ENCODE measurements around the gene DUS1L. TPM values are rescaled to one million over a fixed set of nuclear protein-coding genes. Genes with fewer than 3 reads are reported as not detected.

Gene DUS1L
- polyA plus RNA-seq, 2 of the 4 experiments (the other 2 are of a cell fraction), result 48.1 to 83.6 TPM

- no peak for TF ChIP-seq E2F6 (IDR thresholded peaks at IDR 0.05; ENCODE audit: borderline replicate concordance, low read depth)
- TF ChIP-seq ATOH8 (CRISPR knock-in tag; IDR thresholded peaks at IDR 0.05; ENCODE audit: low read depth), result no peak
- no peak for TF ChIP-seq HOXB13 (CRISPR knock-in tag; IDR thresholded peaks at IDR 0.05; ENCODE audit: low read depth)
Measured at GRCh38 chr17:82014971-82015310, 50.7 kb downstream of the DUS1L start (continued).

GRCh38 chr17:82014432-82014831, 51.2 kb downstream of the DUS1L start:
- FAIRE-seq, result no peak

GRCh38 chr17:82013772-82014321, 51.8 kb downstream of the DUS1L start:
- Histone ChIP-seq H3K9me3 (no peaks in the 10 kb centered on the region), H3K4me1 (0 out of 3 replicates have a peak, but pooled peaks cover 8% of the 10 kb centered on the region), H3K27ac (0 out of 6 replicates have a peak overlapping the region, but pooled peaks of 1 of the 2 experiments have one; percentile 5), H3K4me2 (no peak overlapping the region), H3K4me3 (no peak overlapping the region)
- ATAC-seq (no peak), DNase-seq (ENCODE audit: low read depth in 1 of 2, low spot score in 1 of 2) (no peak), FAIRE-seq (no peak)
- TF ChIP-seq RNF2 (IDR thresholded peaks at IDR 0.05; ENCODE audit: borderline replicate concordance, low read depth), result no peak
- no peak for TF ChIP-seq HOXB5 (CRISPR knock-in tag; IDR thresholded peaks at IDR 0.05)
- no peak for TF ChIP-seq JUN (IDR thresholded peaks at IDR 0.05)
- TF ChIP-seq NFE2L2 (conservative IDR thresholded peaks at IDR 0.05; ENCODE audit: low read length), result no peak
- no peak for TF ChIP-seq MAX (IDR thresholded peaks at IDR 0.05)
- TF ChIP-seq JUNB (IDR thresholded peaks at IDR 0.05), result no peak
- TF ChIP-seq FOSL2 (IDR thresholded peaks at IDR 0.05), result no peak
- no peak for TF ChIP-seq FOSL2 (CRISPR knock-in tag; IDR thresholded peaks at IDR 0.05)
- TF ChIP-seq HOXB13 (CRISPR knock-in tag; IDR thresholded peaks at IDR 0.05; ENCODE audit: low read depth), result no peak
- TF ChIP-seq HMGXB4 (CRISPR knock-in tag; IDR thresholded peaks at IDR 0.05; ENCODE audit: borderline replicate concordance), result no peak
- no peak for TF ChIP-seq CBX8 (IDR thresholded peaks at IDR 0.05)
- no peak for TF ChIP-seq CBX2 (IDR thresholded peaks at IDR 0.05; ENCODE audit: borderline replicate concordance, low read depth)
- TF ChIP-seq CEBPB (IDR thresholded peaks at IDR 0.05), result no peak
- no peak for TF ChIP-seq CTCF (IDR thresholded peaks at IDR 0.05)
- no peak for TF ChIP-seq ELK1 (IDR thresholded peaks at IDR 0.05; ENCODE audit: low read depth, low read length)
- TF ChIP-seq SMC3 (IDR thresholded peaks at IDR 0.05), result no peak
- no peak for TF ChIP-seq HDAC2 (IDR thresholded peaks at IDR 0.05)
- 92% methylated on average over 16 of the region's 16 CpGs for WGBS (ENCODE audit: missing lambda C conversion rate)
- ChIA-PET CTCF (interaction anchor here (1.2 to 33.2 kb wide), 6 partner anchors 7 to 141 kb away, joined by 3 to 794 read pairs (median 51); partner anchors contain the start of genes CENPX, LRRC45, NOTUM and RAC3), POLR2A (no interaction called here)

More at GRCh38 chr17:82014432-82014831, 51.2 kb downstream of the DUS1L start:
- TF ChIP-seq HDAC2 (IDR thresholded peaks at IDR 0.05) (no peak), TFCP2L1 (CRISPR knock-in tag; IDR thresholded peaks at IDR 0.05) (no peak), RFX5 (IDR thresholded peaks at IDR 0.05) (no peak), FOSL2 (IDR thresholded peaks at IDR 0.05) (no peak), FOSL2 (CRISPR knock-in tag; IDR thresholded peaks at IDR 0.05) (no peak), JUN (IDR thresholded peaks at IDR 0.05) (no peak), POLR2A (IDR thresholded peaks at IDR 0.05; ENCODE audit: low read length) (no peak), EHF (CRISPR knock-in tag; IDR thresholded peaks at IDR 0.05) (no peak), RAD21 (conservative IDR thresholded peaks at IDR 0.05 in 1 of 2, IDR thresholded peaks at IDR 0.05 in 1 of 2) (no peak), HOXB5 (CRISPR knock-in tag; IDR thresholded peaks at IDR 0.05) (no peak), NFE2L2 (conservative IDR thresholded peaks at IDR 0.05; ENCODE audit: low read length) (no peak), ESRRA (IDR thresholded peaks at IDR 0.05; ENCODE audit: borderline replicate concordance, low read length) (no peak)
- Histone ChIP-seq H3K4me2 (no peak overlapping the region), H3K4me3 (no peak overlapping the region), H3K4me1 (peaks cover 8% of the 10 kb centered on the region; the same call in 1 of the 3 replicates), H3K9me3 (no peaks in the 10 kb centered on the region), H3K27ac (no peak overlapping the region)
- ChIA-PET POLR2A (no interaction called here), CTCF (interaction anchor here (1.2 to 33.2 kb wide), 5 partner anchors 10 to 141 kb away, joined by 3 to 794 read pairs (median 8); partner anchors contain the start of genes NOTUM and RAC3)
- ATAC-seq, result peak in 1 of 2 experiments; percentile 4; a peak in 2 of 6 replicates
- WGBS (ENCODE audit: missing lambda C conversion rate), result 75% methylated on average over 14 of the region's 23 CpGs
- no peak for DNase-seq (ENCODE audit: low read depth in 1 of 2, low spot score in 1 of 2)
